NCI-H524 treated with DMSO at 0.1 percent for 48 hours (cell line): ENCODE results near the gene KPTN.
A peak's percentile ranks its signal among the peaks of the same experiment; 100 is the strongest.

ENCODE experiments used
- DNase-seq: peaks from one replicate; lab custom pipeline; 2025; lab: John Stamatoyannopoulos, UW

Gene KPTN

DNA sequence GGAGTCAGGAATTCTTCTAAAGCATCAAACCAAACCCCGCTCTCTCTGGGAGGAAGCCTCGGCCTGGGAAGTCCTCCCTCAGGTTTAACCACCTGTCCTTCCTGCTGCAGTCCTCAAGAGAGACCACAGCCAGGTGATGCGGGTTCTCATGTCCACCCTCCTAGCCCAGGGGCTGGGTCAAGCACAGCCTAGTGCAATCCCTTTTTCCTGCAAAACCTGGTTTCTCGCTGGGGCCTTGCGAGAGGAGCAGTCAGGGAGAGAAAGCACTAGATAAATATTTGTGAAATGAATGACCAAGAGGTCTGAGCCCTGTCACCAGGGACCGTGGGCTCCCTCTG is 14.7 kb downstream of the KPTN start:
- no peak for DNase-seq

DNA sequence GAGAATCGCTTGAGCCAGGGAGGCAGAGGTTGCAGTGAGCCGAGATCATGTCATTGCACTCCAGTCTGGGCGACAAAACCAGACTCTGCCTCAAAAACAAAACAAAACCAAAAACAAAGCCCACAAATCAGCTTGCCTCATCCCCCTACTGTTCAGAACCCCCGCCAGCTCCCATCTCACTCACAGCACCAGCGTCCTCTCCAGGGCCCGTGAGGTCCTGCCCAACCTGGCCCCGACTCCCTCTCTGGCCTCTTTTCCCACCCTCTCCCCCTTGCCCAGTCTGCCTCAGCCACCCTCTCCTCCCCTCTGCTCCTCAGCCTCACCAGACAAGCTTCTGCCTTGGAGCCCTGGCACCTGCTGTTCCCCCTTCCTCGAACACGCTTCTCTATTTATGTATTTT is 16.1 kb downstream of the KPTN start:
- DNase-seq = no peak

DNA sequence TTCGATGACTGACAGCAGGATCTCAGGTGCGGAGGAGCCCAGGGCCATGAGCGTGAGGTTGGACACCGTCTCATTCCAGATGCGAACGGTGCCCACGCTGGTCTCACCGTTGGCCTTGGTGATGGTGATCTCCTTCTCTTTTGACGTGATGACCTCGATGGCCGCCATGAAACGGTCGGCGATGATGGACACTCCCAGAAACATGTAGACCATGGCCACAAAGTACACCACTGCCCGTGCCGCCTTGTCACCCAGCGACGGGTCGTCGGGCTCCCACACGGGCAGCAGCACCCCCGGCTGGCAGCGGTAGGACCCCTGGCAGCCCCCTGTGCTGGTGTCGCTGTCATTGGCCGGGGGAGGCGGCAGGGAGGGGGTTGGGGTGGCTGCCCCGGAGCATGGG is 18.1 kb downstream of the KPTN start:
- no peak for DNase-seq

DNA sequence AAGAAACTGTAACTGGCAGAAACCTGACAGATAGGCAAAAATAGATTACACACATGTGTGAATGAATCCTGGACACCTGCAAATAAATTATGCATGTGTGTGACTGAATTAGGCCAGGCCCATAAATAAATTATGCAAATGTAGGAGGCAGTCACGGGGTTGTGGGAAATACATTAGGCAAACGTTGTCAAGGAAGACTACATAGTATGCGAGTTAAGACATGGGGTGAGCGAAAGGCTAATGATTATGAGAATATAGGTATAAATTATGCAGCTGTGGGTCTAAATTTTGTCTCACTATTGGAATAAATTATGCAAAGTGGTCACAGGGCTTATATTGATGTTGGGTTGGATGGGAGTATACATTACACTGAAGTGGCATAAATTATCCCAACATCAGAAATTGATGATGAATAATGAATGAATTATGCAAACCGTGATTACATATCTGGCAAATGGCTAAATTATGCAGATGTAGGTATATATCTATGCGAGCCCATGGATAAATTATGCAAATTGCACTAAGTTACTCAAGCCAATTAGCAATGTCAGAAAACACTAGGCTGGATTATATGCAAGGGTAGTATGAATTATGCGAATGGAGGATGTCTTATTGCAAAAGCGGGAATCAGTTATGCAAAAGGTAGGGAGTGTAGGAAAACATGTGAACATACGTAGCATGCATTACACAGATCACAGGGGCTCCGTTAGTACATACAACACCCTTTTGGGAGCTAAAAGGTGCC is 19.2 kb downstream of the KPTN start:
- no peak for DNase-seq

DNA sequence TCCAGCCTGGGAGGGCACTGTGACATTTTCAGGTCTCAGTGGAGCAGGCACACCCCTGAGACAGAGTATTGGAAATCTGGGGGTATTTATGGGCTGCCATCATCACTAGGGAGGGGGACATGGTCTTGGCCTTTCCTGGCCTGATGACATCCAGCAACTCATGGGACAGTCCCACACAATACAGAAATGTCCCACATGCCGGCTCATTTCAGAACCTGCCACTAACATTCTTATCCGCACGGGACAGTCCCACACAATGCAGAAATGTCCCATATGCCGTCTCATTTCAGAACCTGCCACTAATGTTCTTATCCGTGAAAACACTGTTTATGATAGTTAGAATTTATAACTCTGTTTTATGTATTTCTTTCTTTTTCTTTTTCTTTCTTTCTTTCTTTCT is 22.1 kb downstream of the KPTN start:
- DNase-seq = no peak

DNA sequence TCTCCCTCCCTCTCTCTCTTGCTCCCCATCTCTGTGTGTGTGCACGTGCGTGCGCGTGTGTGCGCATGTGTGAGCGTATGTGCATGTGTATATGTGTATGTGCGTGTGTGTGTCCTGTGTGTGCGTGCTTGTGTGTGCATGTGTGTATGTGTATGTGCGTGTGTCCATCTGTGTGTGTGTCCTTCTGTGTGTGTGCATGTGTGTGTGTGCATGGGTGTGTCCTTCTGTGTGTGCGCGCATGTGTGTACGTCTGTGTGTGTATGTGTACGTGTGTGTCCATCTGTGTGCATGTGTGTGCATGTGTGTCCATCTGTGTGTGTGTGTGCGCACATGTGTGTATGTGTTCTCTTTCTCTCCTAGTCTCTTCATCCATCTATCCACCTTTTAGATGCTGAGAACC is 24.5 kb downstream of the KPTN start:
- no peak for DNase-seq

DNA sequence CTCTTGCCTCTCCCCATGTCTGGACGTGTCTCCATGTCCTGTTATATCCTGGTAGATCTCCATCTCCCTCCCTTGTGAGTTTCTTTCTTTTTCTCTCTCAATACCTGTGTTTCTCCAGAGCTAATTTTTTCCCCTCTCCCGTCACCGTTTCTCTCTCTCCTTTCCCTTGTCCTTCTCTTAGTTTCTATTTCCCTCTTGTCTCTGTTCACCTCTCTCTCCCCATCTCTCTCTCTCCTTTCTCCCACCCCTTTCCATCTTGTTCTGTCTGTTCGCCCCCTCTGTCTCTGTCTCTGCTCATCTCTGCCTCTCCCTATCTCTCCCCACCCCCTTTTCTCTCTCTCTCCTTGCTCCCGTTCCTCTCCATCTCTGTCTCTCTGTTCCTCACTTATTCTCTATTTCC is 25.3 kb downstream of the KPTN start:
- DNase-seq = no peak

DNA sequence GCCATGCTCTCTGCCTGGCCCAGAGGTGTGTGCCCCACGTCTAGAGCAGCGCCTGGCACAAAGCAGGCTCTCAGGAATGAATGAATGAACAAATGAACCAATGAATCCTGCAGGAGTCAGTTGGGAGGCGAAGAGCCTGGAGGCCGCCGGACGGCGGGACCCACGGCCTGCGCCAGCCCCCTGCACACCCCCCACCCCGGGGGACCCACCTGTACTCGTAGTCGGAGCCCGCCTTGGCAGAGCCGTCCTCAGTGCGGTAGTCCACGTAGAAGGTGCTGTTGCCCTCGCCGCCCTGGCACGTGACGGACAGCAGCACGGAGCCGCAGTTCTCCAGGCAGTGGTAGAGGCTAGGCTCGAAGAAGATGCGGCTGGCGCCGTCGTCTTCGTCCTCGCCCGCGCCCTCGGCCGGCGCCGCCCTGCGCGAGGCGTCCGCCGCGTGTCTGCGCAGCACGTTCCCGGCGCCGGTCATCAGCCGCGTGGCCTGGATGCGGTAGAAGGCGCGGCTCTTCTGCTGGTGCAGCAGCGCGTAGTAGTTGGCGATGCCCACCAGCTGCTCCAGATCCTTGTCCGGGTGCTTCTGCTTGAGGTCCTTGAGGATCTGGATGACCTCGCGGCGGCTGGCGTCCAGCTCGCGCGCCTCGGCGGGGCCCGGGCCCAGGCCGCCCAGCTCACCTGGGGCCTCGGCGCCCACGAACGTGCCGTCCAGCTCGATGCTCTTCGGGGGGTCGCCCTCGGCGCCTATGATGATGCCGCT is 27.1 kb downstream of the KPTN start:
- DNase-seq = no peak

DNA sequence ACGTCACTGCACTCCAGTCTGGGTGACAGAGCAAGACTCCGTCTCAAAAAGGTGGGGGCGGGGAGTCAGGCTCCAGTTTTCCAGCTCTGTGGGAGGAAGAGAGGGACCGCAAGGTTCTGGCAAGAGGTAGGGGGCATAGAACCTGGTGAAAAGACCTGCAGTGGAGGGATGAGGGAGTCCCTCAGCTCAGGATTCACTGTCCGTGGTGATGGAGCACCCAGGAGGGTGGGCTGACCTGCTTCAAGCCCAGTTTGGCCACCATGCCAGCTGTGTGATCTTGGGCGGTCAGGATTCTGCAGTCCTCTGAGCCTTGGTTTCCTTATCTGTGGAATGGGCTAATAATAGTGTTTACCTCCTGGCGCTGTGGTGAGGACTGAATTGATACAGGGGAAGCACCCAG is 33.5 kb downstream of the KPTN start:
- DNase-seq = no peak

DNA sequence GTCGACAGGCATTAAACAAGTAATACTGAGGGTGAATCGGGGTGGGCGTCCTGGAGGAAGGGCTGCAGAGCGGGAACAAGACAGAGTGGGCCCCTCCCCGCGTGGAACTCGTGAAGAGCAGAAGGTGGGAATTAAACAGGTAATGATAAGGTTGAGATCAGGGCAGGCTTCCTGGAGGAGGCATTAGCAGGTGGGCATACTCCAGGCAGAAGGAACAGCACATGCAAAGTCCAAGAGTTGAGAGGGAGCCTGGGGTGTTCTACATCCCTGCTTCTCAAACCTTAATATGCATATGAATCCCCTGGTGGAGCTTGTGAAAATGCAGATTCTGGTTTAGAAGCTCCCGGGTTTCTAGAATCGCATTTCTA is 35.7 kb downstream of the KPTN start:
- no peak for DNase-seq

DNA sequence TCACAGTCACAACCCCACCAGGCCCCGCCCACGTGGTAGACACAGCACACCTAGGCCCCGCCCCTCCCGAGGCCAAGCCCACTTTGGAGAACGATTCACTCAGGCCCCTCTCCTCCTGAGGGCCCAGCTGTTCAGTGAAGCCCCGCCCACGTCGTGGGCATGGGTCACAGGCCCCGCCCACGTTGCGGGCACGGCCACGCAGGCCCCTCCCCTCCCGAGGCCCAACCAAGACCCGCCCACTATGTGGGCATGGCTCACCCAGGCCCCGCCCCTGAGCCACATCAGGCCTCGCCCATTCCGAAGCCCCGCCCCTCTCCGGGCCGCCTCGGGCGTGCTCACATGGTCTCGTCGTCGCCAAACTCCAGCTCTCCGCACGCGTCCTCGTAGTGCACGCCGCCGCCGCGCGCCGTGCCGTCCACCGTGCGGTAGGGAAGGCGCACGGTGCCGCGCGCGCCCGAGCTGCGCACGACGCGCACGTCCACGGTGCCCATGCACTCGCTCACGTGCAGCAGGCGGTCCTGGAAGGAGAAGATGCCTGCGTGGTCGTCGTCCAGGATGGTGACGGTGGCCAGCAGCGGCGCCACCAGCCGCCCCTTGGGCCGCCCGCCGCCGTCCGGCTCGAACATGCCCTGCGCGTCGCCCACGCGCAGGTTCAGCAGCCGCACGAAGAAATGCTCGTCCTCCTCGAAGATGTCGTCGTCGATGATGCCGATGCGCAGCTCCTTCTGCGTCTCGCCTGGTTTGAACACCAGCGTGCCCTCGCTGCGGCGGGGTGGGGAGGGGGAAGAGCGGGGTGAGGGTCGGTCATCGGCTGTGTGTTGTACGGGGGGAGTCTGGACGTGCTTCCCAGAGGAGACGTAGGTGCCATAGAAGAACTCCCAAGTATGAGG is 36.3 kb downstream of the KPTN start:
- DNase-seq = no peak

DNA sequence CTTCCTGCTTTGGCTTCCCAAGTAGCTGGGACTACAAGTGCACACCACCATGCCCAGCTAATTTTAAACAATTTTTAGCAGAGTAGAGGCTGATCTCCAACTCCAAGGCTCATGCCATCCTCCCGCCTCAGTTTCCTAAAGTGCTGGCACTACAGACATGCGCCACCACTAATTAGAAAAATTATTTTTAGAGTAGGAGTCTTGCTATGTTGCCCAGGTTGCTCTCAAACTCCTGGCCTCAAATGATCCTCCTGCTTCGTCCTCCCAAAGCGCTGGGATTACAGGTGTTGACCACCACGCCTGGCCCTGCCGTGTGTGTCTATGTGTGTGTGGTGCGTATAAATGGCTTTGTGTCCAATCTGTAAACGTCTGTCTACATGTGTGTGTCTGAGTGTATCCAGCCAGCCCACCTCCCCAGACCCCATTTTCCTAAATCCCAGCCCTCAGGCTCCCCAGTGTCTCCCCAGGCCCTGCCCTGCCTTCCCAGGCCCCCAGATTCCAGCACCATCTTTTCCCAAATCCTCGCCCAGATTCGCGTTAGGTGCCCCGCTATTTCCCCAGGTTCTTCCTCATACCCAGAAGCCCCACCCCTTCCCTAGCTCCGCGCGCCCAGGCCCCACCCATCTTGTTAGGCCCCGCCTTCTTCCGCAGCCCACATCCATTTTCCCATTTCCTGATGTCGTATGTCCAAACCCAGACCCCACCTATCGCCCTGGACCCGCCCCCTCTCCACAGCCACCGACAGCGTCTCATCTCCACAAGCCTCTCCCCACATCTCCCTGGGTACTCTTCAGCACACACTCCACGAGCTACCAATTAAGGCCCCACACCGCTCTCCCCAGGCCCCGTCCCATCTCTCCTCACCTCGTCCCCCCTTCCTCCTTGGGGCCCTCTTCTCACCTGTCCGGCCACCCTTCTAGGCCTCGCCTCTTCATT is 37.2 kb downstream of the KPTN start:
- DNase-seq = no peak

DNA sequence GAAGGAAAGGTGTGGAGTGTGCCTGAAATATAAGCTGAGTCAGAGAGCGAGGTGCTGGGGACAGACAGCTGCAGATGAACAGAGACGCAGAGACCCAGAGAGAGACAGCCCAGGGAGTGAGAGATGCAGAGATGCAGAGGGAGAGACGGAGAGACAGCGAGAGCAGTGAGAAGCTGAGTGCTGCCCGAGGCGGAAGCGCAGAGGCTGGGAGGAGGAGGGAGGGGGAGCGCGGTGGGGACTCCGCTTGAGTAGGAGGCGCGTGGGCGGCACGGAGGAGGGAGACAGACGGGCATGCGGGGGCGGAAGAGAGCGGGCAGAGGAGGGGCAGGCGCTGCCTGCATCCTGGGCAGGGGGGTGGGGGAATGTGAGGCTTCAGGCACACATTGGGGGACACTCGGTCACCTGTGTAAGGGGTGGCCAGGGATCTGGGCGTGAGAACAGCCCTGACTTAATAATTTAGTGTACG is 38.0 kb downstream of the KPTN start:
- DNase-seq = peak; percentile 14

DNA sequence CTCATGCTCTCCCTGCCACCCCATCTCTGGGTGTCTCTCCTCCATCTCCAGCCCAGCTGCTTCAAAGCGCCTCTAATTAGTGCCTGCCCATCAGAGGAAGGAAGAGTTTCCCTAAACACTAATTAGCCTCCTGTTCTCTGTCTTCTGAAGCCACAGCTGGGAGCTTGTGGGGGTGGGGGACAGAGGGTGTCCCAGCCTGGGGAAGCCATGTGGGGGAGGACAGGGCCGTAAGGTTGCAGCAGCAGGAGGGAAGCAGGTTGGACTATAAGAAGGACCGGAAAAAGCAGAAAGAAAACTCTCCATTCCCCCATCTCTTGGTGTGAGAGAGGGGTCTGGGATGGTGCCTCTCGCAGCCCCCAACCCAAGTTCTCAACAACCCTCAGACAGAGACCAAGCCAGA is 38.5 kb downstream of the KPTN start:
- DNase-seq = peak; percentile 14

DNA sequence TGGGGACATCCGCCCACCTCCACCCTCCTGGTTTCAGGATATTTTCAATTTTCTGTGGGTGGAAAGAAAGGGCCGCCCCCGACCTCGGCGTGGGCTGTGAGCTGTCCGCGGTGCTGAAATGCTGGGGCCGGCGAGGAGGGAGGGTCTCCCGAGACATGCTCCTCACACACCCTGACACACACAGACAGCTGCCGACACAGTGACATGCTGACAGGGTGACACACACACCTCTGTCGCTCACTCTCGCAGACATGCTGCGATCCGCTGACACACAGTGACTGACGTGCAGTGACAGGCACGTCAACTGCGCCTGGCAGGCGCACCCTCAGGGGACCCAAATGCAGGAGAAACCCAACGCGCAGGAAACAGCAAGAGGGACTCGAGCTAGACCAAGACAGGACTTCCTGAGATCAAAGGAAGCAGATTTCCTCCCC is 39.6 kb downstream of the KPTN start:
- DNase-seq = no peak

DNA sequence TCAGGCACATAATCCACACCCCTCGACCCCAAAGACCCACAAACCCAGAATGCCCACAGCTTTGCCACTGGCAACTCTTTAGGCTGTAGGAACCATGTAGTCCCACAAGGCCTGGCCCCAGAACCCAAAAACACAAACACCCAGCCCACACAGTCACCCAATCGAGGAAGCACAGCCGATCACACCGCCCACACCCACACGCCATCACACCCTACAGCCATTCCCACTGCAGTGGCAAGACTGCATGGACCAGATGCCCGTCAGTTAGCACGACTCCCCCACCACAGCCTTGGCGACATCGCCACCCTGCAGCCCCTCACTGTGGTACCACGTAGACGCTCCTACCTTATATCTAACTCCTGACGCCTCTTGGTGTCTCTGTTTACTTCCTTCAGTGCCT is 40.7 kb downstream of the KPTN start:
- DNase-seq = no peak

DNA sequence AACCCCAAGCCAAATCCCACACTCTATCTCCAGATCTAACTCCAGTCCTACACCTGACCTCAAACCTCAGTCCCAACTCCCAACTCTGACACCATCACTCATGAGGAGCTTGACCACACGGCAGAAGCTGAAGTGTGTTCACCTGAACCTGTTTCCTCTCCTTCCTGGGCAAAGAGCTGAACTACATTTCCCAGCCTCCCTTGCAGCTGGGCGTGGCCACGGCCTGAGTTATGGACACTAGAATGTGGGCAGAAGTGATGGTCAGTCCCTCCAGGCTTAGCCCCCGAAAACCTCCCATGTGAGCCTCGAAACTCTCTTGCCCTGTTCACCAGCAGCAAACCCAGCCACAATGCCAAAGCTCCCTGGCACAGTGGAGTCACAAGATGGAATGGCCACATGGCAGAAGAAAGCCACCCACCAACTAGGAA is 45.2 kb downstream of the KPTN start:
- no peak for DNase-seq

DNA sequence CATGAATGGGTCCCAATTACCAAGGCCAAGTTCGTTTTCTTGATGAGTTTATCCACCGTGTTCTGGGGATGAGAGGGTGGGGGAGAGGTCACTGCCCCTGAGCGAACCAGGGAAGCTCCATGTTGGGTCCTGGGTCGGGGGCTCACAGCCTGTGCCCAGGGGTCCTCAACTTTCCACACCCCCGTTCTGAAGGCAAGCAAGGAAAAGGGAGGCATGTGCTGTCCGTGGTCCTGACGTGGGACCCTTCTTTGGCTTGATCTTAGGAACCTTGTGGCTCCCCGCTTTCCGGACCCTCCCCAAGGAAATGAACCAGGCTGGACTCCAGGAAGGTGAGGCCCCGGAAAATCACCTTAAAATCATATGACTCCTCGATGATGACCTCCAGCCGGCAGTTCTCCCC is 46.5 kb downstream of the KPTN start:
- DNase-seq = no peak

DNA sequence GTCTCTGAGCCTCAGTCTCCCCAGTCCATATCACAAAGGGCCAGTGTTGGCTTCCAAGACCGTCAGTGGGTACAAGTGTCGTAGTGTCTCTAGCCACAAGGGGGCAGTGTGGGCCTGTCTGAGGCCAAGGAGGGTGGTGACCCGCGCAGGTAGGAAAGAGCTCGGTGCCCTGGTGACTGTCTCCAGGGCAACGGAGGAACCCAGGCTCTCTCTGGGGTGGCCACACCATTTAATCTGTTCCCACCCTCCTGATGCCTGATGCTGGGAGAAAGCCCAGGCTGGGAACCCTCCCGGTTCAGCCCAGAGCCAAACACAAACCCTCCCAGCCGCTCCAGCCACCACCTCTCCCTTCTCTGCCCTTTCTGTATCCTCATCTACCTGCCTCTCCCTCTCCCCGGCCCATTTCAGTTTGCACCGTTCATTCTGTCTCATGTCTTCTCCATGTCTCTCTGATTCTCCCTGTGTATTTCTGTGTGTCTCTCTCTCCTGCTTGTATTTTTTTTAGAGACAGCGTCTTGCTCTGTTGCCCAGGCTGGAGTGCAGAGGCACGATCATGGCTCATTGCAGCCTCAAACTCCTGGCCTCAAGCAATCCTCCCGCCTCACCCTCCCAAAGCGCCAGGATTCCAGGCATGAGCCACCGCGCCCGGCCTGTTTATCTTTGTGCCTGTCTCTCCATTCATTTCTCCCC is 47.2 kb downstream of the KPTN start:
- DNase-seq = no peak

DNA sequence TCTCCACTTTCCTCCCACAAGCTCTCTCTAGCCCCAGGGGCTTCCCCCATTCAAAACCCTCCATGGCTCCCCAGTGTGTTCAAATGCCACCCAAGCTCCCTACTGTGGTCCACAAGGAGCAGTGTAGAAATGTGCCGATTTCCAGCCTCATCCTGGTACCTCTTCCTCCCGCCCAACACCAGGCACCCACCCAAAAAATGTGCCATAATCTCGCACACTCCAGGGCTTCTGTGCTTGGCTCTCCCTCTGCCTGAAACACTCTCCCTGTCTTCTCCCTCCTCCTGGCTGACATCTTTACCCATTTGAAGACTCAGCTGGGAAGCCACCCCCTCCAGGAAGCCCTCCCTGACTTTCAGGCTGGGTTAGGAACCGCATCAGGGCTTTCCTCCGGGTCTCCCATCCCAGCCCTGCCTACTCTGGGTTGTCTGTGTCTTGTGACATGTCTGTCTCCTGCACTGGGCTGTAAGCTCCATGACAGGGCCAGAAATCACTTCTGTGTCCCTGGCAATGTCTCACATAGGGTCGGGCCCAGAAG is 48.1 kb downstream of the KPTN start:
- DNase-seq = no peak

DNA sequence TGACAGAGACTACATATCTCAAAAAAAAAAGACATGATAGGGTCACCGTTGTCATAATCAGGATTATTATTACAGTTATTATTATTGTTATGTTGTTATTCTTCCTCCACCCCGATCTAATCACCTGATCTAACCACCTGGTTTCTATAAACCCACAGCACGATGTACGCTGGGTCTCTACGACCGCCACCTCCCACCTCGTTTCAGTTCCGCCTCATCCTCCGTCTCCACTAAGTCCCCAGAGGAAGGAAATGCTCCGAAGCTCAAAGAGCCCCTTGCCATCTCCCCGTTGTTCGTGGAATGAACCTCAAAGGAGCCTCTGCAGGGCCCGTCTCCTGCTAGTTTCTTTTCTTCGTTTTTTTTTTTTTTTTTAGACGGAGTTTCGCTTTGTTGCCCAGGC is 48.8 kb downstream of the KPTN start:
- no peak for DNase-seq
